Ishikawa (cell line): ENCODE results near the gene PRKCB.

Source experiments
- CEBPB ChIP-seq: IDR thresholded peaks from 2 replicates; pipeline ENCODE4 v1.6.1; 2012
- CREB1 ChIP-seq: IDR thresholded peaks from 2 replicates; pipeline ENCODE4 v1.6.1; 2012; ENCODE audit warnings: low read depth
- EGR1 ChIP-seq: IDR thresholded peaks from 2 replicates; pipeline ENCODE4 v1.6.1; 2012
- EP300 ChIP-seq: IDR thresholded peaks from 2 replicates; pipeline ENCODE4 v1.6.1; 2012; ENCODE audit warnings: borderline replicate concordance
- FOXM1 ChIP-seq: IDR thresholded peaks from 2 replicates; pipeline ENCODE4 v1.6.1; 2012; ENCODE audit warnings: low read depth, borderline replicate concordance
- NFIC ChIP-seq: IDR thresholded peaks from 2 replicates; pipeline ENCODE4 v1.6.1; 2012
- RAD21 ChIP-seq: IDR thresholded peaks from 2 replicates; pipeline ENCODE4 v1.6.1; 2012; ENCODE audit warnings: low read depth
- REST ChIP-seq: IDR thresholded peaks from 2 replicates; pipeline ENCODE4 v1.6.1; 2012; ENCODE audit warnings: low read depth, mild to moderate bottlenecking
- TAF1 ChIP-seq: IDR thresholded peaks from 2 replicates; pipeline ENCODE4 v1.6.1; 2012; ENCODE audit warnings: low read depth, mild to moderate bottlenecking
- TCF12 ChIP-seq: IDR thresholded peaks from 2 replicates; pipeline ENCODE4 v1.6.1; 2012; ENCODE audit warnings: low read depth
- TEAD4 ChIP-seq: IDR thresholded peaks from 2 replicates; pipeline ENCODE4 v1.6.1; 2012
- YY1 ChIP-seq: IDR thresholded peaks from 2 replicates; pipeline ENCODE4 v1.6.1; 2012; ENCODE audit warnings: low read depth
- ZBTB7A ChIP-seq: IDR thresholded peaks from 2 replicates; pipeline ENCODE4 v1.6.1; 2012; ENCODE audit warnings: low read depth
- TF ChIP-seq, protein P1 (sequence below): IDR thresholded peaks from 2 replicates; pipeline ENCODE4 v1.6.1; 2012
- TF ChIP-seq, protein P2 (sequence below): IDR thresholded peaks from 2 replicates; pipeline ENCODE4 v1.6.1; 2012

Gene PRKCB

DNA sequence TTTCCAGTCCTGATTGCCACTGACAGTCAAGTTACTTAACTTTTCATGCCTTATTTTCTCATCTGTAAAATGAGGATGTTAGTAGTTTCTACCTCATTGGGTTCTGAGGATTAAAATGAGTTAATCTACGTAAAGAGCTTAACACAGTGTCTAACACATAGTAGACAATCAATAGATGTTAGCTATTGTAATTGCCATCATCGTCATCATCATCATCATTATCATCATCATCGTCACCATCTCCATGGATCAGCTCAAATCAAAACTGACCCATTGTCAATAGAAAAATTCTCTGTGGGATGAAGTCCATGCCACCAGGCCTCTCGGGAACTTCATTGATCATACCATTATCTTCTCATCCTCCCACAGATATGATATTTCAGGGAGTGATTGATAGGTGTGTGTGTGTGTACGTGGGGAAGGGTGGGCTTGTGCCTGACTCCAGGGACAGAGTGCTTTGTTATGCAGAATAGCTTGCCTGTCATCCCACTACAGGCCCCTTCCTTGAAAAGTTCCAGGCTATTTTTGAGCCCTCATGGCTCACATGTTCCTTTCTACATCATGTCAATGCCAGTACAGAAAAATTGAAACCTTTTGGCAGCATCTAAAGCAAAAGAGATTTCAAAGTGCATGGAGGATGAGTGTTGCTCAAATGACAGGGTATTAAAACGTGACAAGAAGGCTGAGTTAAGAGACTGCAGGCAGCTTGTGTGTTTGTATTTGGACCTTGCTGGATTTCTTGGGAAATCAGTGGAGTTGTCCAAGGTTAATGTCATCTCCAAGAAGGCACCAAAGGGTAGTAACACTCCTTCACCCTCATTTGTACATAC is 133.9 kb downstream of the PRKCB start:
- no peak for TF ChIP-seq TEAD4
- TF ChIP-seq, protein P1, sequence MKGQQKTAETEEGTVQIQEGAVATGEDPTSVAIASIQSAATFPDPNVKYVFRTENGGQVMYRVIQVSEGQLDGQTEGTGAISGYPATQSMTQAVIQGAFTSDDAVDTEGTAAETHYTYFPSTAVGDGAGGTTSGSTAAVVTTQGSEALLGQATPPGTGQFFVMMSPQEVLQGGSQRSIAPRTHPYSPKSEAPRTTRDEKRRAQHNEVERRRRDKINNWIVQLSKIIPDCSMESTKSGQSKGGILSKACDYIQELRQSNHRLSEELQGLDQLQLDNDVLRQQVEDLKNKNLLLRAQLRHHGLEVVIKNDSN, result no peak
- no peak for TF ChIP-seq TAF1
- no peak for TF ChIP-seq EP300

DNA sequence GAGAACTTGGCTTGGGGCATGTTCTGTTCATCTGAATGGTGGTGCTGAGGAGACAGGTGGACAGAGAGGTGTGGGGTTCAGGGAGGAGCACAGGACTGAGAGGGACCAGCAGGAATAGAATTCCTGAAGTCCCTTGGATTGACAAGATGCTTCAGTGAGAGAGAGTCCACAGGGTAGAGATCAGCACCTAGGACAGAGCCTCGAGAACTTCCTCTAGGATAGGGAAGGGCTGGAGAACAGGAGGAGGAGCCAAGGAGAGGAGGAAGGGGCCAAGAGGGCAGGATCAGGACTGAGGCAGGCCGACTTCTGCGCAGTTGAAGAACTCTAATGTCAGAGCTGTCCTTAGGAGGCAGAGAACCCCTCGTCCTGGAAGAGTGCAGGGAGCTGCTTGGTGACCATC is 138.4 kb downstream of the PRKCB start:
- TF ChIP-seq REST, result peak; percentile 83
- TF ChIP-seq NFIC, result no peak

DNA sequence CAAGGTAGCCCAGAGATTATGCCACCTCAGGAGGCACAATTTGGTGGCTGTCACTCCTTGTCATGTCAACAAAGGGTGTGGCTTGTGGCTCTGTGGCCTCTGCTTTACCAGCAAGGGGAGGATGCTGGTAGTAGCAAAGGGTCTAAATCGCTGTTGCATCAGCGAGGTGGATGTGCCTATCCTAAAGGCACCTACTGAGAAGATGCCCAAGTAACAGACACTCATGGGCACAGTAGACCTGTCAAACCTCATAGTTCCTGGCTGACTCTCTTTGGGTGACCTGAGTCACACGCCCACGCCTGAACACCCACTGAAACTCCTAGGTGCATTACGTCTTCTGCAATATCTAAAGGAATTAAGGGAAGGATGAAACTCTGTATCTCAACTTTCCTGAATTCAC is 139.5 kb downstream of the PRKCB start:
- no peak for TF ChIP-seq EGR1
- TF ChIP-seq TEAD4, result no peak
- no peak for TF ChIP-seq ZBTB7A
- no peak for TF ChIP-seq YY1
- no peak for TF ChIP-seq EP300
- no peak for TF ChIP-seq REST
- no peak for TF ChIP-seq CEBPB
- TF ChIP-seq TCF12, result no peak
- no peak for TF ChIP-seq NFIC
- TF ChIP-seq, protein P2, sequence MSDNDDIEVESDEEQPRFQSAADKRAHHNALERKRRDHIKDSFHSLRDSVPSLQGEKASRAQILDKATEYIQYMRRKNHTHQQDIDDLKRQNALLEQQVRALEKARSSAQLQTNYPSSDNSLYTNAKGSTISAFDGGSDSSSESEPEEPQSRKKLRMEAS, result no peak
- TF ChIP-seq TAF1, result no peak
- TF ChIP-seq, protein P1, result no peak
- no peak for TF ChIP-seq FOXM1
- TF ChIP-seq CREB1, result no peak
- TF ChIP-seq RAD21, result no peak

DNA sequence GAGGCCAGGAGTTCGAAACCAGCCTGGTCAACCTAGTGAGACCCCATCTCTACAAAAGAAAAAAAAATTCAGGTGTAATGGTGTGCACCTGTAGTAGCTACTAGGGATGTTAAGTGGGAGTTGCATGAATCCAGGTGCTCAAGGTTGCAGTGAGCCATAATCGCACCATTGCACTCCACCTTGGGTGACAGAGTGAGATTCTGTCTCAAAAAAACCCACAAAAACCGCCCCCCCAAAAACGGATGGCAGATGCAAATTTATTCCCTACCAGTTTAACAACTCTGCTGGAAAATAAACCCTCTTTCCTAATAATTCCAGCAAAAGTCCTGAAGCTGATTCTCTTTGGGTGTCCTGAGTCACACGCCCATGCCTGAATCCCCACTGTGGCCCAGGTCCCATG is 140.3 kb downstream of the PRKCB start:
- TF ChIP-seq REST (no peak), CEBPB (no peak), TEAD4 (no peak), NFIC (no peak), RAD21 (no peak), TCF12 (no peak), CREB1 (no peak), ZBTB7A (no peak), YY1 (no peak), EGR1 (no peak), EP300 (no peak), TAF1 (no peak), FOXM1 (no peak)
- TF ChIP-seq, protein P2, result no peak
- TF ChIP-seq, protein P1, result no peak
